ENCODE measurements around the gene OGT.
"Not testable (repeated sequence)": the region's sequence is repeated elsewhere in the genome, so short reads cannot be mapped to it uniquely, and the experiment has no call there.

- TF ChIP-seq CTCF (IDR thresholded peaks at IDR 0.05 in 2 of 3, conservative IDR thresholded peaks at IDR 0.05 in 1 of 3; ENCODE audit: borderline replicate concordance in 1 of 3, insufficient read depth in 1 of 3, low read depth in 2 of 3, low read length in 2 of 3); POLR2A (IDR thresholded peaks at IDR 0.05; ENCODE audit: borderline replicate concordance, extremely low read depth, insufficient read depth, insufficient read length); EZH2phosphoT487 (IDR thresholded peaks at IDR 0.05; ENCODE audit: borderline replicate concordance); SIN3A (IDR thresholded peaks at IDR 0.05; ENCODE audit: low read depth); MAX (IDR thresholded peaks at IDR 0.05); CEBPB (IDR thresholded peaks at IDR 0.05; ENCODE audit: low read depth); POLR2AphosphoS5 (IDR thresholded peaks at IDR 0.05; ENCODE audit: low read depth, low read length); REST (IDR thresholded peaks at IDR 0.05; ENCODE audit: low read depth); SP1 (IDR thresholded peaks at IDR 0.05; ENCODE audit: low read depth); TCF7L2 (IDR thresholded peaks at IDR 0.05; ENCODE audit: borderline replicate concordance, extremely low read depth, insufficient read depth, insufficient read length); YY1 (IDR thresholded peaks at IDR 0.05; ENCODE audit: extremely low read depth, insufficient replicate concordance, low read depth, low read length): not testable (repeated sequence)
These were observed 38.5 kb downstream of the OGT start for GRCh38 chrX:71571390-71571789.

All from HCT116 (cell line).